NOMO-1 treated with dmso at 0.1 percent for 144 hours (cell line): Measurements from ENCODE around the gene ASMTL.

Experiments
- DNase-seq: peaks from one replicate; lab custom pipeline; 2025; ENCODE audit not compliant: unreplicated experiment; lab: John Stamatoyannopoulos, UW

ASMTL gene

GRCh38 chrX:1354036-1355019, 98.4 kb downstream of the ASMTL start:
- DNase-seq = no peak
